ENCODE data around the gene JPH4.

JPH4 gene

GRCh38 chr14:23535943-23536342, 42.6 kb downstream of the JPH4 start:
- no peak for TF ChIP-seq EZH2phosphoT487 (IDR thresholded peaks at IDR 0.05; ENCODE audit: borderline replicate concordance, low read length)
- TF ChIP-seq, protein P1, sequence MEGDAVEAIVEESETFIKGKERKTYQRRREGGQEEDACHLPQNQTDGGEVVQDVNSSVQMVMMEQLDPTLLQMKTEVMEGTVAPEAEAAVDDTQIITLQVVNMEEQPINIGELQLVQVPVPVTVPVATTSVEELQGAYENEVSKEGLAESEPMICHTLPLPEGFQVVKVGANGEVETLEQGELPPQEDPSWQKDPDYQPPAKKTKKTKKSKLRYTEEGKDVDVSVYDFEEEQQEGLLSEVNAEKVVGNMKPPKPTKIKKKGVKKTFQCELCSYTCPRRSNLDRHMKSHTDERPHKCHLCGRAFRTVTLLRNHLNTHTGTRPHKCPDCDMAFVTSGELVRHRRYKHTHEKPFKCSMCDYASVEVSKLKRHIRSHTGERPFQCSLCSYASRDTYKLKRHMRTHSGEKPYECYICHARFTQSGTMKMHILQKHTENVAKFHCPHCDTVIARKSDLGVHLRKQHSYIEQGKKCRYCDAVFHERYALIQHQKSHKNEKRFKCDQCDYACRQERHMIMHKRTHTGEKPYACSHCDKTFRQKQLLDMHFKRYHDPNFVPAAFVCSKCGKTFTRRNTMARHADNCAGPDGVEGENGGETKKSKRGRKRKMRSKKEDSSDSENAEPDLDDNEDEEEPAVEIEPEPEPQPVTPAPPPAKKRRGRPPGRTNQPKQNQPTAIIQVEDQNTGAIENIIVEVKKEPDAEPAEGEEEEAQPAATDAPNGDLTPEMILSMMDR (IDR thresholded peaks at IDR 0.05; ENCODE audit: low read depth, low read length, poor library complexity, severe bottlenecking): no peak
- Histone ChIP-seq H3K4me3 (ENCODE audit: low read length) (no peak overlapping the region), H3F3A (ENCODE audit: control insufficient read depth, insufficient read depth) (no peaks in the 10 kb centered on the region), H4K20me1 (ENCODE audit: control insufficient read depth, insufficient read depth, low read depth, low read length) (no peaks in the 10 kb centered on the region), H3K36me3 (ENCODE audit: control insufficient read depth, low read length) (no peaks in the 10 kb centered on the region), H3K9me2 (replicated peaks; ENCODE audit: control insufficient read depth, low read length) (no peaks in the 10 kb centered on the region), H3K4me1 (ENCODE audit: control insufficient read depth, low read length) (no peaks in the 10 kb centered on the region), H3K9me3 (ENCODE audit: control insufficient read depth, insufficient read depth, low read length) (no peaks in the 10 kb centered on the region), H3K27me3 (ENCODE audit: control insufficient read depth, low read length) (no peaks in the 10 kb centered on the region), H3K4me2 (ENCODE audit: low read length) (no peak overlapping the region), H3K79me2 (ENCODE audit: control insufficient read depth, low read length) (no peaks in the 10 kb centered on the region), H3K27ac (ENCODE audit: low read depth, low read length) (no peak overlapping the region)

DNA sequence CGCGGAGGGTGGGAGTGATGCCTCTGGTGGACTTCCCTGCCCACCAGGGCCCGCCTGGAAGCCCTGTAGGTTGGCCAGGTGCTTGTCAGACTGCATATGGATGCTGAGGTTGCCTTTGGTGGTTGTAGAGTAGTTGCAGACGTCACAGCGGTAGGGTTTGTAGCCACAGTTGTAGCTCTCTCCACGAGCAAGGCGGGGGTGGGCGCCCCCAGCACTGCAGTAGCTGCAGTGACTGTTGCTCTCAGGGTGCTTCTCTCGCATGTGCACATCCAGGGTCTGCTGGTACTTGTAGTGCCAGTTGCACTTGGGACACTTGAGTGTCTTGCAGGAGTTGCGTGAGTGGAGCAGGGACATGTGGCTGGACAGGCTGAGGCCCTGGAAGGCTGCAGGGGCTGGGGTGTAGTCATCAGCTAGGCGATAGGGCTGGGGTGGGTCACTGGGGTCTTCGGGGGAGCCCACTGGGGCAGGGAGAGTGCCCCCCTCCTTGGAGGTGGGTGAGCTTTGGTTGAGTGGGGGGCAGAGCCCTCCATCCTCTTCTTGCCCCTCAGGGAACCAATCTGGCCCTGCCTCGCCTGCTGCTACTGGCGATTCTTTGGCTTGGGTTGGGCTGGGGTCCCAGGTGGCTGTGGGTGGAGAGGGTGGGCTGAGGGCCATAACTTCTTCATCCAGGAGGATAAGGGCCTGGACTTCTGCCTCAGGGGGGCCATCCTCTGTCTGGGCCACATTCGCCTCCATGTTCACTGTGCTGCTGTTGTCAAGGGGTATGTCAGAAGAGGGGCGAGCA, 44.7 kb downstream of the JPH4 start:
- H4K20me1 ChIP-seq (ENCODE audit: control insufficient read depth, insufficient read depth, low read depth, low read length): no peaks in the 10 kb centered on the region
- no peak for TF ChIP-seq EZH2phosphoT487 (IDR thresholded peaks at IDR 0.05; ENCODE audit: borderline replicate concordance, low read length)
- TF ChIP-seq, protein P1 (IDR thresholded peaks at IDR 0.05; ENCODE audit: low read depth, low read length, poor library complexity, severe bottlenecking): no peak
- H3K27ac ChIP-seq (ENCODE audit: low read depth, low read length): no peak overlapping the region
- H3K36me3 ChIP-seq (ENCODE audit: control insufficient read depth, low read length): no peaks in the 10 kb centered on the region
- H3K4me1 ChIP-seq (ENCODE audit: control insufficient read depth, low read length): no peaks in the 10 kb centered on the region
- no peak overlapping the region for H3K4me2 ChIP-seq (ENCODE audit: low read length)
- no peaks in the 10 kb centered on the region for H3K9me3 ChIP-seq (ENCODE audit: control insufficient read depth, insufficient read depth, low read length)
- no peaks in the 10 kb centered on the region for H3F3A ChIP-seq (ENCODE audit: control insufficient read depth, insufficient read depth)
- H3K4me3 ChIP-seq (ENCODE audit: low read length): no peak overlapping the region
- no peaks in the 10 kb centered on the region for H3K27me3 ChIP-seq (ENCODE audit: control insufficient read depth, low read length)
- H3K9me2 ChIP-seq (replicated peaks; ENCODE audit: control insufficient read depth, low read length): no peaks in the 10 kb centered on the region
- H3K79me2 ChIP-seq (ENCODE audit: control insufficient read depth, low read length): no peaks in the 10 kb centered on the region

DNA sequence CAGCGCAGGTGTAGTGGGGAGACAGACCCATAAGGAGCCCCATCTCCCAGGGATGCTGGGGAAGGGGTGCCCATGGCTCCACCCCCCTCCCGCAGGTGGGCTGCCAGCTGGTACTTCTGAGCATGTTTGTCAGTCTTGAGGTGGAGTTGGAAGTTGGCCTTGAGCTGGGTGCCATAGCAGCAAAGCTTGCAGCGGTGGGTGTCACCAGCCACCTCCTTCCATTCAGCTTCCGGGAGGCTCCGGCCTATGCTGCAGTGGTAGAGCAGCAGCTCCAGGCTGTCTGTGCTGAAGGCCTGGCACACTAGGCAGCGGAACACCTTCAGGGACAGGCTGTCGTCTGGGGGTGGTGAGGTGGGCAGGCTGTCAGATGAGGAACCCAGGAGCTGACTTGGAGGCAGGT, 45.9 kb downstream of the JPH4 start:
- Histone ChIP-seq H3K36me3 (ENCODE audit: control insufficient read depth, low read length) (no peaks in the 10 kb centered on the region), H3F3A (ENCODE audit: control insufficient read depth, insufficient read depth) (no peaks in the 10 kb centered on the region)

More for the DNA sequence above, 45.9 kb downstream of the JPH4 start:
- Histone ChIP-seq H3K9me2 (replicated peaks; ENCODE audit: control insufficient read depth, low read length) (no peaks in the 10 kb centered on the region), H3K4me2 (ENCODE audit: low read length) (no peak overlapping the region), H3K79me2 (ENCODE audit: control insufficient read depth, low read length) (no peaks in the 10 kb centered on the region), H3K9me3 (ENCODE audit: control insufficient read depth, insufficient read depth, low read length) (no peaks in the 10 kb centered on the region), H3K27me3 (ENCODE audit: control insufficient read depth, low read length) (no peaks in the 10 kb centered on the region), H3K4me1 (ENCODE audit: control insufficient read depth, low read length) (no peaks in the 10 kb centered on the region), H3K4me3 (ENCODE audit: low read length) (no peak overlapping the region), H4K20me1 (ENCODE audit: control insufficient read depth, insufficient read depth, low read depth, low read length) (no peaks in the 10 kb centered on the region), H3K27ac (ENCODE audit: low read depth, low read length) (no peak overlapping the region)
- TF ChIP-seq EZH2phosphoT487 (IDR thresholded peaks at IDR 0.05; ENCODE audit: borderline replicate concordance, low read length): no peak
- TF ChIP-seq, protein P1 (IDR thresholded peaks at IDR 0.05; ENCODE audit: low read depth, low read length, poor library complexity, severe bottlenecking): no peak
